GM19193 (cell line): ENCODE results near the gene SECISBP2L.

Experiments used
- POLR2A ChIP-seq: IDR thresholded peaks from 4 replicates; pipeline ENCODE4 v1.6.1; 2011; ENCODE audit not compliant: insufficient read depth, insufficient read length; ENCODE audit errors: extremely low read depth

Gene SECISBP2L

GRCh38 chr15:49063402-49064280 lies 17.4 kb upstream of the SECISBP2L start:
- no peak for TF ChIP-seq POLR2A

GRCh38 chr15:49062900-49063299 lies 16.7 kb upstream of the SECISBP2L start:
- no peak for TF ChIP-seq POLR2A

- no peak for TF ChIP-seq POLR2A
Measured at GRCh38 chr15:49060710-49061495, 14.7 kb upstream of the SECISBP2L start.

- TF ChIP-seq POLR2A: no peak
Measured at GRCh38 chr15:49059491-49059890, 13.2 kb upstream of the SECISBP2L start.

GRCh38 chr15:49058559-49058958 lies 12.3 kb upstream of the SECISBP2L start:
- no peak for TF ChIP-seq POLR2A

GRCh38 chr15:49055630-49056029 lies 9.4 kb upstream of the SECISBP2L start:
- TF ChIP-seq POLR2A: no peak

- TF ChIP-seq POLR2A: no peak
Measured at GRCh38 chr15:49052662-49053061, 6.4 kb upstream of the SECISBP2L start.

- no peak for TF ChIP-seq POLR2A
Measured at GRCh38 chr15:49047456-49047855, 1.2 kb upstream of the SECISBP2L start.

GRCh38 chr15:49045751-49046219 lies 461 bp downstream of the SECISBP2L start:
- TF ChIP-seq POLR2A: no peak

GRCh38 chr15:49044766-49045606 lies 1.3 kb downstream of the SECISBP2L start:
- no peak for TF ChIP-seq POLR2A

- TF ChIP-seq POLR2A: no peak
Measured at GRCh38 chr15:49044002-49044401, 2.2 kb downstream of the SECISBP2L start.

- no peak for TF ChIP-seq POLR2A
Measured at GRCh38 chr15:49042165-49042564, 4.1 kb downstream of the SECISBP2L start.

GRCh38 chr15:49041426-49041825 lies 4.8 kb downstream of the SECISBP2L start:
- no peak for TF ChIP-seq POLR2A

- no peak for TF ChIP-seq POLR2A
Measured at GRCh38 chr15:49040151-49040550, 6.1 kb downstream of the SECISBP2L start.

- TF ChIP-seq POLR2A: no peak
Measured at GRCh38 chr15:49038382-49038781, 7.9 kb downstream of the SECISBP2L start.
